Smooth muscle cell (in vitro differentiated cells): ENCODE measurements around the gene KCNK5. TPM values are rescaled to one million over a fixed set of nuclear protein-coding genes. Genes with fewer than 3 reads are reported as not detected.
A peak's percentile ranks its signal among the peaks of the same experiment; 100 is the strongest.

Source experiments
- DNase-seq: peaks from one replicate; lab custom pipeline; 2025; ENCODE audit not compliant: unreplicated experiment; lab: John Stamatoyannopoulos, UW
- H2AFZ ChIP-seq: fragments of 200-600 bp; sonication (generic); 2 replicates; pipeline ENCODE4 v1.6.0; 2016; ENCODE audit warnings: antibody characterized with exemption, low read depth, mild to moderate bottlenecking
- H3F3A ChIP-seq: fragments of 200-600 bp; sonication (generic); 2 replicates; pipeline ENCODE4 v1.6.0; 2017; ENCODE audit warnings: antibody characterized with exemption, low read depth
- H3K27ac ChIP-seq: fragments of 200-600 bp; sonication (generic); 2 replicates; pipeline ENCODE4 v1.5.1; 2016; ENCODE audit warnings: low read depth, mild to moderate bottlenecking
- H3K27me3 ChIP-seq: fragments of 200-600 bp; sonication (generic); 2 replicates; pipeline ENCODE4 v1.6.1; 2016; ENCODE audit warnings: low read depth, mild to moderate bottlenecking
- H3K36me3 ChIP-seq: fragments of 200-600 bp; sonication (generic); 2 replicates; pipeline ENCODE4 v1.5.1; 2016; ENCODE audit warnings: low read depth
- H3K4me1 ChIP-seq: fragments of 200-600 bp; sonication (generic); 2 replicates; pipeline ENCODE4 v1.5.1; 2016; ENCODE audit warnings: low read depth
- H3K4me2 ChIP-seq: fragments of 200-600 bp; sonication (generic); 2 replicates; pipeline ENCODE4 v1.6.0; 2016; ENCODE audit warnings: mild to moderate bottlenecking
- H3K4me3 ChIP-seq: fragments of 200-600 bp; sonication (generic); 2 replicates; pipeline ENCODE4 v1.5.1; 2016; ENCODE audit warnings: mild to moderate bottlenecking
- H3K79me2 ChIP-seq: fragments of 200-600 bp; sonication (generic); 2 replicates; pipeline ENCODE4 v1.6.0; 2016; ENCODE audit warnings: low read depth, mild to moderate bottlenecking
- H3K9ac ChIP-seq: fragments of 200-600 bp; sonication (generic); 2 replicates; pipeline ENCODE4 v1.6.0; 2016; ENCODE audit warnings: low read depth
- H3K9me3 ChIP-seq: fragments of 200-600 bp; sonication (generic); replicated peaks from 2 replicates; pipeline ENCODE4 v1.5.1; 2016; ENCODE audit warnings: low read depth
- H4K20me1 ChIP-seq: fragments of 200-600 bp; sonication (generic); 2 replicates; pipeline ENCODE4 v1.6.0; 2016; ENCODE audit warnings: low read depth
- CTCF ChIP-seq: fragments of 200-600 bp; sonication (generic); IDR thresholded peaks from 2 replicates; pipeline ENCODE4 v1.5.1; 2017; ENCODE audit warnings: borderline replicate concordance, mild to moderate bottlenecking, antibody characterized with exemption; ENCODE audit not compliant: insufficient read depth, poor library complexity, severe bottlenecking
- WGBS: methylation state at CpG from one replicate; pipeline ENCODE4 v1.1.7; 2016; ENCODE audit warnings: low lambda C conversion rate; 5-methylcytosine and 5-hydroxymethylcytosine counted together
- polyA plus RNA-seq: library from polyadenylated mRNA; unstranded; fragments of >200 nt; fragmentation: Nextera tagmentation; extraction: Ambion mirVana; gene quantifications from 2 replicates; pipeline ENCODE4 v1.2.1, GENCODE V29; 2016
- total RNA-seq: library from RNA; depleted of rRNA; stranded (reverse); fragments of >200 nt; gene quantifications from 2 replicates; pipeline ENCODE4 v1.2.3, GENCODE V29; 2014

Gene KCNK5
- 0.04 TPM in 1 of 2 replicates, not detected in the other for total RNA-seq
- 0.35 TPM in 1 of 2 replicates, not detected in the other for polyA plus RNA-seq

- peak; percentile 25 for DNase-seq
- no peaks in the 10 kb centered on the region for H3K79me2 ChIP-seq
- no peak within 1 kb of the TSS for H3K9ac ChIP-seq
- H3K27ac ChIP-seq: no peak within 1 kb of the TSS
- H3F3A ChIP-seq: peaks cover 5% of the 10 kb centered on the region
- no peaks in the 10 kb centered on the region for H3K36me3 ChIP-seq
- no peaks in the 10 kb centered on the region for H3K9me3 ChIP-seq
- H4K20me1 ChIP-seq: no peaks in the 10 kb centered on the region
- 3% methylated on average over 71 of the region's 73 CpGs for WGBS
- H3K27me3 ChIP-seq: peaks cover 28% of the 10 kb centered on the region
- peak within 1 kb of the TSS; percentile 93 for H2AFZ ChIP-seq
- peaks cover 19% of the 10 kb centered on the region for H3K4me1 ChIP-seq
- peak within 1 kb of the TSS; percentile 62 for H3K4me3 ChIP-seq
- peak within 1 kb of the TSS; percentile 95 for H3K4me2 ChIP-seq
- TF ChIP-seq CTCF: peak; percentile 33
These were observed at the start of gene KCNK5 for GRCh38 chr6:39228992-39229767. KCNK5 (minus strand) TSS chr6:39229475; CDS start chr6:39229111, 364 bp downstream.

- H3K9ac ChIP-seq: no peak overlapping the region
- no peaks in the 10 kb centered on the region for H3K4me1 ChIP-seq
- no peak overlapping the region for H3K27ac ChIP-seq
- no peak for DNase-seq
- 91% methylated on average over 3 of the region's 3 CpGs for WGBS
- TF ChIP-seq CTCF: no peak
- H2AFZ ChIP-seq: no peak overlapping the region
- no peaks in the 10 kb centered on the region for H3K36me3 ChIP-seq
- no peak overlapping the region for H3K4me2 ChIP-seq
- H3K79me2 ChIP-seq: no peaks in the 10 kb centered on the region
- H3K4me3 ChIP-seq: no peak overlapping the region
- no peaks in the 10 kb centered on the region for H3K9me3 ChIP-seq
- H3K27me3 ChIP-seq: peaks cover 9% of the 10 kb centered on the region
- H4K20me1 ChIP-seq: no peaks in the 10 kb centered on the region
- H3F3A ChIP-seq: no peaks in the 10 kb centered on the region
These were observed 47.2 kb upstream of the KCNK5 start for GRCh38 chr6:39276379-39276995.

GRCh38 chr6:39274903-39275302 lies 45.6 kb upstream of the KCNK5 start:
- TF ChIP-seq CTCF: no peak
- Histone ChIP-seq H3K9ac (no peak overlapping the region), H3K27ac (no peak overlapping the region), H3K9me3 (no peaks in the 10 kb centered on the region), H4K20me1 (no peaks in the 10 kb centered on the region), H3F3A (no peaks in the 10 kb centered on the region), H3K79me2 (no peaks in the 10 kb centered on the region), H3K27me3 (peaks cover 9% of the 10 kb centered on the region), H2AFZ (no peak overlapping the region), H3K36me3 (no peaks in the 10 kb centered on the region), H3K4me1 (no peaks in the 10 kb centered on the region), H3K4me3 (no peak overlapping the region), H3K4me2 (no peak overlapping the region)
- no peak for DNase-seq
- 83% methylated on average over 3 of the region's 3 CpGs for WGBS

- H2AFZ ChIP-seq: no peak overlapping the region
- no peak overlapping the region for H3K4me3 ChIP-seq
- H3K79me2 ChIP-seq: no peaks in the 10 kb centered on the region
- no peak for DNase-seq
- H3K4me1 ChIP-seq: no peaks in the 10 kb centered on the region
- H3K36me3 ChIP-seq: no peaks in the 10 kb centered on the region
- H3K9ac ChIP-seq: no peak overlapping the region
- H3K27ac ChIP-seq: no peak overlapping the region
- no peak for TF ChIP-seq CTCF
- no peak overlapping the region for H3K4me2 ChIP-seq
- peaks cover 6% of the 10 kb centered on the region for H3K27me3 ChIP-seq
- no peaks in the 10 kb centered on the region for H3F3A ChIP-seq
- no peaks in the 10 kb centered on the region for H3K9me3 ChIP-seq
- no peaks in the 10 kb centered on the region for H4K20me1 ChIP-seq
- WGBS: 87% methylated on average over 4 of the region's 4 CpGs
These were observed 45.2 kb upstream of the KCNK5 start for GRCh38 chr6:39274471-39274870.
